ENCODE results near the gene WDR37. TPM values are rescaled to one million over a fixed set of nuclear protein-coding genes. Genes with fewer than 3 reads are reported as not detected.

Gene WDR37
- total and polyA plus RNA-seq, 9 of the 15 experiments (the other 6 are each of a cell fraction or from before 2014, with no cell fraction given): 2.3 to 11.6 (median 6.7) TPM

GRCh38 chr10:1026578-1026977, 29.6 kb upstream of the WDR37 start (continued):
- TF ChIP-seq, protein P1, sequence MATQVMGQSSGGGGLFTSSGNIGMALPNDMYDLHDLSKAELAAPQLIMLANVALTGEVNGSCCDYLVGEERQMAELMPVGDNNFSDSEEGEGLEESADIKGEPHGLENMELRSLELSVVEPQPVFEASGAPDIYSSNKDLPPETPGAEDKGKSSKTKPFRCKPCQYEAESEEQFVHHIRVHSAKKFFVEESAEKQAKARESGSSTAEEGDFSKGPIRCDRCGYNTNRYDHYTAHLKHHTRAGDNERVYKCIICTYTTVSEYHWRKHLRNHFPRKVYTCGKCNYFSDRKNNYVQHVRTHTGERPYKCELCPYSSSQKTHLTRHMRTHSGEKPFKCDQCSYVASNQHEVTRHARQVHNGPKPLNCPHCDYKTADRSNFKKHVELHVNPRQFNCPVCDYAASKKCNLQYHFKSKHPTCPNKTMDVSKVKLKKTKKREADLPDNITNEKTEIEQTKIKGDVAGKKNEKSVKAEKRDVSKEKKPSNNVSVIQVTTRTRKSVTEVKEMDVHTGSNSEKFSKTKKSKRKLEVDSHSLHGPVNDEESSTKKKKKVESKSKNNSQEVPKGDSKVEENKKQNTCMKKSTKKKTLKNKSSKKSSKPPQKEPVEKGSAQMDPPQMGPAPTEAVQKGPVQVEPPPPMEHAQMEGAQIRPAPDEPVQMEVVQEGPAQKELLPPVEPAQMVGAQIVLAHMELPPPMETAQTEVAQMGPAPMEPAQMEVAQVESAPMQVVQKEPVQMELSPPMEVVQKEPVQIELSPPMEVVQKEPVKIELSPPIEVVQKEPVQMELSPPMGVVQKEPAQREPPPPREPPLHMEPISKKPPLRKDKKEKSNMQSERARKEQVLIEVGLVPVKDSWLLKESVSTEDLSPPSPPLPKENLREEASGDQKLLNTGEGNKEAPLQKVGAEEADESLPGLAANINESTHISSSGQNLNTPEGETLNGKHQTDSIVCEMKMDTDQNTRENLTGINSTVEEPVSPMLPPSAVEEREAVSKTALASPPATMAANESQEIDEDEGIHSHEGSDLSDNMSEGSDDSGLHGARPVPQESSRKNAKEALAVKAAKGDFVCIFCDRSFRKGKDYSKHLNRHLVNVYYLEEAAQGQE (IDR thresholded peaks at IDR 0.05; ENCODE audit: borderline replicate concordance): no peak
- TF ChIP-seq, protein P1 (CRISPR knock-in tag; IDR thresholded peaks at IDR 0.05; ENCODE audit: low read depth): no peak
- TF ChIP-seq PRDM10 (IDR thresholded peaks at IDR 0.05; ENCODE audit: partially characterized antibody): no peak
- TF ChIP-seq, protein P2, sequence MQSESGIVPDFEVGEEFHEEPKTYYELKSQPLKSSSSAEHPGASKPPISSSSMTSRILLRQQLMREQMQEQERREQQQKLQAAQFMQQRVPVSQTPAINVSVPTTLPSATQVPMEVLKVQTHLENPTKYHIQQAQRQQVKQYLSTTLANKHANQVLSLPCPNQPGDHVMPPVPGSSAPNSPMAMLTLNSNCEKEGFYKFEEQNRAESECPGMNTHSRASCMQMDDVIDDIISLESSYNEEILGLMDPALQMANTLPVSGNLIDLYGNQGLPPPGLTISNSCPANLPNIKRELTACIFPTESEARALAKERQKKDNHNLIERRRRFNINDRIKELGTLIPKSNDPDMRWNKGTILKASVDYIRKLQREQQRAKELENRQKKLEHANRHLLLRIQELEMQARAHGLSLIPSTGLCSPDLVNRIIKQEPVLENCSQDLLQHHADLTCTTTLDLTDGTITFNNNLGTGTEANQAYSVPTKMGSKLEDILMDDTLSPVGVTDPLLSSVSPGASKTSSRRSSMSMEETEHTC (IDR thresholded peaks at IDR 0.05): no peak
- TF ChIP-seq SMAD3 (CRISPR knock-in tag; conservative IDR thresholded peaks at IDR 0.05): no peak

Measured in K562 (cell line).